ENCODE results near the gene LDLR. TPM values are rescaled to one million over a fixed set of nuclear protein-coding genes. Genes with fewer than 3 reads are reported as not detected.

Gene LDLR
- total and polyA plus RNA-seq, 2 donors (not counting 3 experiments of a cell fraction or from before 2014, with no cell fraction given), result 142 to 174 TPM

DNA sequence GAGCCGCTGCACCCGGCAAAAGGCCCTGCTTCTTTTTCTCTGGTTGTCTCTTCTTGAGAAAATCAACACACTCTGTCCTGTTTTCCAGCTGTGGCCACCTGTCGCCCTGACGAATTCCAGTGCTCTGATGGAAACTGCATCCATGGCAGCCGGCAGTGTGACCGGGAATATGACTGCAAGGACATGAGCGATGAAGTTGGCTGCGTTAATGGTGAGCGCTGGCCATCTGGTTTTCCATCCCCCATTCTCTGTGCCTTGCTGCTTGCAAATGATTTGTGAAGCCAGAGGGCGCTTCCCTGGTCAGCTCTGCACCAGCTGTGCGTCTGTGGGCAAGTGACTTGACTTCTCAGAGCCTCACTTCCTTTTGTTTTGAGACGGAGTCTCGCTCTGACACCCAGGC lies 17.2 kb downstream of the LDLR start:
- Histone ChIP-seq H3K4me3 (replicated peaks in 1 of 3; ENCODE audit: insufficient read depth in 1 of 3, low read depth in 1 of 3, low read length in 3 of 3) (no peak overlapping the region), H3K4me1 (ENCODE audit: control insufficient read depth, extremely low read depth, insufficient read depth, low read length) (no peaks in the 10 kb centered on the region), H3K79me2 (ENCODE audit: control insufficient read depth, insufficient read depth, low read length) (peaks cover 63% of the 10 kb centered on the region), H2AFZ (ENCODE audit: low read depth, low read length) (no peak overlapping the region), H3K9me3 (replicated peaks; ENCODE audit: control insufficient read depth, insufficient read depth, low read length) (no peaks in the 10 kb centered on the region), H3K36me3 (ENCODE audit: control insufficient read depth in 2 of 2, extremely low read depth in 1 of 2, insufficient read depth in 2 of 2, low read length in 2 of 2) (peaks cover 26 to 36% of the 10 kb centered on the region in 2 experiments), H3K9ac (replicated peaks; ENCODE audit: extremely low read depth, insufficient read depth, low read length) (no peak overlapping the region), H4K20me1 (replicated peaks; ENCODE audit: control insufficient read depth, extremely low read depth, insufficient read depth, low read length) (no peaks in the 10 kb centered on the region), H3K4me2 (ENCODE audit: insufficient read depth, low read length) (no peak overlapping the region), H3K27ac (ENCODE audit: insufficient read depth, low read depth, low read length) (no peak overlapping the region), H3K27me3 (ENCODE audit: control insufficient read depth in 2 of 2, insufficient read depth in 2 of 2, low read length in 2 of 2) (no peaks in the 10 kb centered on the region), H3K9me1 (replicated peaks; ENCODE audit: control insufficient read depth, extremely low read depth, insufficient read depth, low read length) (no peaks in the 10 kb centered on the region)
- intact Hi-C loops (cut with micrococcal nuclease) (no loop called here), dilution Hi-C loops (cut with MboI; ENCODE audit: extremely low pct_ligation_motif_present, low sequenced_read_pairs) (no loop called here)
- DNase-seq (ENCODE audit: low read depth, low spot score), result no peak
- ChIA-PET CTCF (no interaction called here), POLR2A (interaction anchor here (0.6 kb wide), 1 partner anchor 12 kb away, joined by 3 read pairs; no protein-coding TSS in a partner anchor)
- no peak for TF ChIP-seq MYC (IDR thresholded peaks at IDR 0.05; ENCODE audit: low read depth, low read length)
- TF ChIP-seq, protein P1, sequence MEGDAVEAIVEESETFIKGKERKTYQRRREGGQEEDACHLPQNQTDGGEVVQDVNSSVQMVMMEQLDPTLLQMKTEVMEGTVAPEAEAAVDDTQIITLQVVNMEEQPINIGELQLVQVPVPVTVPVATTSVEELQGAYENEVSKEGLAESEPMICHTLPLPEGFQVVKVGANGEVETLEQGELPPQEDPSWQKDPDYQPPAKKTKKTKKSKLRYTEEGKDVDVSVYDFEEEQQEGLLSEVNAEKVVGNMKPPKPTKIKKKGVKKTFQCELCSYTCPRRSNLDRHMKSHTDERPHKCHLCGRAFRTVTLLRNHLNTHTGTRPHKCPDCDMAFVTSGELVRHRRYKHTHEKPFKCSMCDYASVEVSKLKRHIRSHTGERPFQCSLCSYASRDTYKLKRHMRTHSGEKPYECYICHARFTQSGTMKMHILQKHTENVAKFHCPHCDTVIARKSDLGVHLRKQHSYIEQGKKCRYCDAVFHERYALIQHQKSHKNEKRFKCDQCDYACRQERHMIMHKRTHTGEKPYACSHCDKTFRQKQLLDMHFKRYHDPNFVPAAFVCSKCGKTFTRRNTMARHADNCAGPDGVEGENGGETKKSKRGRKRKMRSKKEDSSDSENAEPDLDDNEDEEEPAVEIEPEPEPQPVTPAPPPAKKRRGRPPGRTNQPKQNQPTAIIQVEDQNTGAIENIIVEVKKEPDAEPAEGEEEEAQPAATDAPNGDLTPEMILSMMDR (IDR thresholded peaks at IDR 0.05; ENCODE audit: extremely low read depth in 1 of 2, insufficient read depth in 1 of 2, low read depth in 1 of 2, low read length in 2 of 2), result no peak
- no peak for TF ChIP-seq EZH2 (IDR thresholded peaks at IDR 0.05; ENCODE audit: borderline replicate concordance, low read depth, low read length, severe bottlenecking)
- TF ChIP-seq, protein P2, sequence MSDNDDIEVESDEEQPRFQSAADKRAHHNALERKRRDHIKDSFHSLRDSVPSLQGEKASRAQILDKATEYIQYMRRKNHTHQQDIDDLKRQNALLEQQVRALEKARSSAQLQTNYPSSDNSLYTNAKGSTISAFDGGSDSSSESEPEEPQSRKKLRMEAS (IDR thresholded peaks at IDR 0.05; ENCODE audit: insufficient read depth, insufficient read length), result no peak
- no peak for TF ChIP-seq FOS (IDR thresholded peaks at IDR 0.05; ENCODE audit: borderline replicate concordance, insufficient read depth, low read length)
- TF ChIP-seq POLR2A (IDR thresholded peaks at IDR 0.05; ENCODE audit: low read depth, low read length), result no peak
- TF ChIP-seq JUN (IDR thresholded peaks at IDR 0.05; ENCODE audit: borderline replicate concordance, insufficient read depth, insufficient read length, low read depth), result no peak
- TF ChIP-seq POLR2AphosphoS5 (IDR thresholded peaks at IDR 0.05; ENCODE audit: insufficient read depth, low read depth, low read length), result no peak
- TF ChIP-seq GATA2 (IDR thresholded peaks at IDR 0.05; ENCODE audit: insufficient read depth, insufficient read length, low read depth, low read length), result no peak
- FAIRE-seq, result no peak
- BruUV-seq (replicated peaks), result no TSS peak

Measured in endothelial cell of umbilical vein (primary cell).